GM19397 (cell line): ENCODE results near the gene INPPL1.
"Not testable (repeated sequence)": the region's sequence is repeated elsewhere in the genome, so short reads cannot be mapped to it uniquely, and the experiment has no call there.

Experiments
- ATAC-seq: cut with Tn5 transposase; IDR thresholded peaks from one replicate; pipeline ENCODE4 v1.9.1; 2021; ENCODE audit warnings: mild to moderate bottlenecking, moderate library complexity; ENCODE audit not compliant: unreplicated experiment

The INPPL1 gene

GRCh38 chr11:72224564-72225410 lies at the start of gene INPPL1:
Gene INPPL1 (plus strand): TSS chr11:72224767. CDS start chr11:72224985, 218 bp downstream.
- no peak for ATAC-seq

- ATAC-seq = no peak
These were observed 46.9 kb upstream of the INPPL1 start for GRCh38 chr11:72177656-72178055.

GRCh38 chr11:72179049-72179803 lies 45.3 kb upstream of the INPPL1 start:
- ATAC-seq = no peak

- ATAC-seq = no peak
These were observed 44.7 kb upstream of the INPPL1 start for GRCh38 chr11:72179804-72180396.

- ATAC-seq = not testable (repeated sequence)
These were observed 43.5 kb upstream of the INPPL1 start for GRCh38 chr11:72180892-72181552.

GRCh38 chr11:72181553-72181958 lies 43.0 kb upstream of the INPPL1 start:
- not testable (repeated sequence) for ATAC-seq

- no peak for ATAC-seq
These were observed 36.3 kb upstream of the INPPL1 start for GRCh38 chr11:72188267-72188666.

GRCh38 chr11:72189455-72190250 lies 34.9 kb upstream of the INPPL1 start:
- no peak for ATAC-seq

GRCh38 chr11:72190631-72191071 lies 33.9 kb upstream of the INPPL1 start:
- ATAC-seq = no peak

- no peak for ATAC-seq
These were observed 32.6 kb upstream of the INPPL1 start, which contains the start of gene FOLR1 for GRCh38 chr11:72191961-72192381. Gene FOLR1 (plus strand): TSS chr11:72192140. CDS start chr11:72192174, 34 bp downstream.

- no peak for ATAC-seq
These were observed 28.9 kb upstream of the INPPL1 start for GRCh38 chr11:72195518-72196270.

- not testable (repeated sequence) for ATAC-seq
These were observed 23.1 kb upstream of the INPPL1 start for GRCh38 chr11:72201445-72201844.

GRCh38 chr11:72202571-72202970 lies 22.0 kb upstream of the INPPL1 start:
- ATAC-seq = no peak

GRCh38 chr11:72203163-72203562 lies 21.4 kb upstream of the INPPL1 start:
- no peak for ATAC-seq

GRCh38 chr11:72204886-72205285 lies 19.7 kb upstream of the INPPL1 start:
- ATAC-seq = no peak

GRCh38 chr11:72206794-72207193 lies 17.8 kb upstream of the INPPL1 start:
- ATAC-seq = not testable (repeated sequence)

GRCh38 chr11:72208281-72208680 lies 16.3 kb upstream of the INPPL1 start:
- ATAC-seq = no peak

- no peak for ATAC-seq
These were observed 15.5 kb upstream of the INPPL1 start for GRCh38 chr11:72209101-72209500.

- no peak for ATAC-seq
These were observed 7.9 kb upstream of the INPPL1 start, which contains the start of gene FOLR2 for GRCh38 chr11:72216638-72217037. Gene FOLR2 (plus strand): TSS chr11:72216794. CDS start chr11:72218585, 1,791 bp downstream.
